ENCODE results near the gene FBLN2. TPM values are rescaled to one million over a fixed set of nuclear protein-coding genes. Genes with fewer than 3 reads are reported as not detected.

Gene FBLN2
- total RNA-seq, 2 donors from 2014 or later = 178 to 256 TPM

- ATAC-seq = no peak
- DNase-seq = no peak
- intact Hi-C loops (cut with DNase I) = no loop called here
Observed at GRCh38 chr3:13626915-13627460, 78.1 kb downstream of the FBLN2 start.

GRCh38 chr3:13627681-13628080, 78.8 kb downstream of the FBLN2 start:
- no peak for DNase-seq
- no peak for ATAC-seq
- intact Hi-C loops (cut with DNase I) = no loop called here

GRCh38 chr3:13628432-13628831, 79.5 kb downstream of the FBLN2 start:
- DNase-seq = no peak
- ATAC-seq = no peak
- intact Hi-C loops (cut with DNase I) = no loop called here

GRCh38 chr3:13628841-13629551, 80.1 kb downstream of the FBLN2 start:
- no peak for DNase-seq
- intact Hi-C loops (cut with DNase I) = no loop called here
- no peak for ATAC-seq

GRCh38 chr3:13629644-13630043, 80.7 kb downstream of the FBLN2 start:
- intact Hi-C loops (cut with DNase I) = no loop called here
- ATAC-seq (no peak), DNase-seq (no peak)

GRCh38 chr3:13631256-13631655, 82.3 kb downstream of the FBLN2 start:
- DNase-seq = no peak
- intact Hi-C loops (cut with DNase I) = no loop called here
- ATAC-seq = no peak

GRCh38 chr3:13633176-13633575, 84.3 kb downstream of the FBLN2 start:
- no peak for ATAC-seq
- intact Hi-C loops (cut with DNase I) = no loop called here
- DNase-seq = no peak

- ATAC-seq (no peak), DNase-seq (no peak)
- intact Hi-C loops (cut with DNase I) = no loop called here
Observed at GRCh38 chr3:13634151-13634550, 85.2 kb downstream of the FBLN2 start.

- intact Hi-C loops (cut with DNase I) = no loop called here
- ATAC-seq = no peak
- DNase-seq = no peak
Observed at GRCh38 chr3:13634615-13635014, 85.7 kb downstream of the FBLN2 start.

- DNase-seq (no peak), ATAC-seq (no peak)
- intact Hi-C loops (cut with DNase I) = no loop called here
Observed at GRCh38 chr3:13636186-13636585, 87.3 kb downstream of the FBLN2 start.

GRCh38 chr3:13636874-13637273, 87.9 kb downstream of the FBLN2 start:
- intact Hi-C loops (cut with DNase I) = no loop called here
- DNase-seq (no peak), ATAC-seq (no peak)

- DNase-seq = no peak
- ATAC-seq = no peak
- intact Hi-C loops (cut with DNase I) = no loop called here
Observed at GRCh38 chr3:13637311-13637891, 88.5 kb downstream of the FBLN2 start.

GRCh38 chr3:13637953-13638352, 89.0 kb downstream of the FBLN2 start:
- DNase-seq = no peak

GRCh38 chr3:13638927-13639326, 90.0 kb downstream of the FBLN2 start:
- no peak for DNase-seq
- intact Hi-C loops (cut with DNase I) = no loop called here
- ATAC-seq = no peak

More at GRCh38 chr3:13637953-13638352, 89.0 kb downstream of the FBLN2 start:
- intact Hi-C loops (cut with DNase I) = no loop called here
- no peak for ATAC-seq

- no peak for DNase-seq
- intact Hi-C loops (cut with DNase I) = loop anchor here in 1 of 2 donors (10.0 kb wide), 1 partner anchor 548 kb away; no protein-coding TSS in a partner anchor
- ATAC-seq = no peak
Observed at GRCh38 chr3:13642597-13642996, 93.7 kb downstream of the FBLN2 start.

- ATAC-seq (no peak), DNase-seq (no peak)
- intact Hi-C loops (cut with DNase I) = loop anchor here in 1 of 2 donors (10.0 kb wide), 1 partner anchor 550 kb away; no protein-coding TSS in a partner anchor
Observed at GRCh38 chr3:13644341-13645117, 95.6 kb downstream of the FBLN2 start.

- intact Hi-C loops (cut with DNase I) = loop anchor here in 1 of 2 donors (10.0 kb wide), 1 partner anchor 551 kb away; no protein-coding TSS in a partner anchor
- DNase-seq (no peak), ATAC-seq (no peak)
Observed at GRCh38 chr3:13645801-13646637, 97.1 kb downstream of the FBLN2 start.

- intact Hi-C loops (cut with DNase I) = loop anchor here (1.0 to 10.0 kb wide), 3 partner anchors 151 to 553 kb away; no protein-coding TSS in a partner anchor
- DNase-seq = no peak
- peak in 1 of 2 donors; percentile 68 for ATAC-seq
Observed at GRCh38 chr3:13647298-13648059, 98.6 kb downstream of the FBLN2 start.
